Mesothelial cell of epicardium (in vitro differentiated cells): ENCODE measurements around the gene PRSS38. TPM values are rescaled to one million over a fixed set of nuclear protein-coding genes. Genes with fewer than 3 reads are reported as not detected.

ENCODE experiments used
- DNase-seq, 2 experiments: peaks; one replicate each; pipeline ENCODE4 v3.0.0; 2021; ENCODE audit warnings: low spot score in 2 of 2; ENCODE audit not compliant: unreplicated experiment in 2 of 2
- H3K27ac Mint-ChIP-seq: 2 replicates; pipeline ENCODE4 v1.8.0; 2021; ENCODE audit warnings: mixed read lengths
- H3K27me3 Mint-ChIP-seq: 2 replicates; pipeline ENCODE4 v1.8.0; 2021; ENCODE audit warnings: low read depth, mixed read lengths
- H3K36me3 Mint-ChIP-seq: 2 replicates; pipeline ENCODE4 v1.8.0; 2021; ENCODE audit warnings: mixed read lengths
- H3K4me1 Mint-ChIP-seq: 2 replicates; pipeline ENCODE4 v1.8.0; 2021; ENCODE audit warnings: mixed read lengths
- H3K4me3 Mint-ChIP-seq: 2 replicates; pipeline ENCODE4 v1.8.0; 2021; ENCODE audit warnings: mild to moderate bottlenecking, moderate library complexity, mixed read lengths
- H3K9me3 Mint-ChIP-seq: 2 replicates; pipeline ENCODE4 v1.8.0; 2021; ENCODE audit warnings: mixed read lengths
- CTCF ChIP-seq: fragments of 200-600 bp; sonication (generic); IDR thresholded peaks from one replicate; pipeline ENCODE4 v1.5.0; 2021; ENCODE audit warnings: antibody characterized with exemption; ENCODE audit not compliant: unreplicated experiment
- total RNA-seq: library from RNA; stranded (reverse); gene quantifications from 3 replicates; pipeline ENCODE4 v1.2.1, GENCODE V29; 2021

The PRSS38 gene
- total RNA-seq, 1 donor from 2014 or later = not detected

GRCh38 chr1:227797144-227797543, 18.3 kb upstream of the PRSS38 start:
- H3K27ac Mint-ChIP-seq = no peak overlapping the region
- H3K4me1 Mint-ChIP-seq = peaks cover 32% of the 10 kb centered on the region
- H3K4me3 Mint-ChIP-seq = no peak overlapping the region
- no peak for DNase-seq
- TF ChIP-seq CTCF = no peak
- no peaks in the 10 kb centered on the region for H3K36me3 Mint-ChIP-seq
- H3K9me3 Mint-ChIP-seq = no peaks in the 10 kb centered on the region
- peaks cover 12% of the 10 kb centered on the region for H3K27me3 Mint-ChIP-seq

DNA sequence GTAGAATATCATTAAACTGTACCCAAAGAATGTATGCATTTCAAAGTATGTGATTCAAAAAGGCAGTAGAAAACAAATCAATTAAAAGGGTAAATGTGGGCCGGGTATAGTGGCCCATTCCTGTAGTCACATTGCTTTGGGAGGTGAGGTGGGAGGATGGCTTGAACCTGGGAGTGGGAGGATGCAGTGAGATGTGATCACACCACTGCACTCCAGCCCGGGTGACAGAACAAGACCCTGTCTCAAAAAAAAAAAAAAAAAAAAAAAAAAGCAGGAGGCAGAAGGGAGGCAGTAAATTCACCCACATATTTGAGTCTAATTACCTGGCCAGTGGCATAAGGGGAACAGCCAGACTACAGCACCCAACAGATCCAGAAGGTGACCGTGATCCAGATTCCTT, 17.9 kb upstream of the PRSS38 start:
- no peak for TF ChIP-seq CTCF
- Mint-ChIP-seq H3K4me3 (no peak overlapping the region), H3K27me3 (peaks cover 14% of the 10 kb centered on the region), H3K9me3 (no peaks in the 10 kb centered on the region), H3K36me3 (no peaks in the 10 kb centered on the region), H3K4me1 (peaks cover 27% of the 10 kb centered on the region), H3K27ac (no peak overlapping the region)
- DNase-seq = no peak

DNA sequence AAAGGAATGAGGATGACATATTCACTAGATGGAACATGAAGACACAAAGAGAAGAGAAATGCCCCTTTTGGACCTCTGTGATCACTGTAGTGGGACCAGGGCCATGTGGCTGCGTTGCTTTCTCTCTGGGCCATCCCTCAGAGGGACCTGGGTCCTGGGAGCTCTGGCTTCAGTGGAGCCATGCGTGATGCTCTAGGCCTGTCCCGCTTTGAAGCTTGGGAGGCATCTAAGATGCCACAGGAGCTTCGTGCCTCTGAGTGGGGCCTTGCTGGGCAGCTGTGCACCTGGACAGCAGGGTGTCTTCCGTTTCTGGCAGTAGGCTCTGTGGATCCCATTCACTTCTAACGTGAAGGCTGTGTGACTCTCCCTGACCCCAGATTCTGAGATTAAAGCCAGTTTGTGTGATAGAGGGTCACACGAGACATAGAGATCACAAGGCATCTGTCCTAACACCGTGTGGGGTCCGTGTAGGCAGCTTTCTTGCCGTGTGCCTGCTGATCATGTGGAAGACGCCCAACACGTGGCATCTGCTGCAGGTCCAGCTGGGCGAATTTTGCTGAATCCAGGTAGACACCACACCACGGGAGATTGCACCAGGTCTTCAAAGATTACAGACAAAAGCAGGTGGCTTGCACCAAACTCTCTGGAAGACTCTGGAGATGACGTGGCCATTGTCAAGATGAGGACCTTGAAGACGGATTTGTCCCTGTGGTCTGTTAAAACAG, 17.2 kb upstream of the PRSS38 start:
- peaks cover 4% of the 10 kb centered on the region for H3K9me3 Mint-ChIP-seq
- no peak for DNase-seq
- TF ChIP-seq CTCF = no peak
- peaks cover 23% of the 10 kb centered on the region for H3K4me1 Mint-ChIP-seq
- peaks cover 17% of the 10 kb centered on the region for H3K27me3 Mint-ChIP-seq
- H3K27ac Mint-ChIP-seq = no peak overlapping the region
- H3K36me3 Mint-ChIP-seq = no peaks in the 10 kb centered on the region
- no peak overlapping the region for H3K4me3 Mint-ChIP-seq

- Mint-ChIP-seq H3K9me3 (peaks cover 20% of the 10 kb centered on the region), H3K27ac (no peak overlapping the region), H3K4me3 (no peak overlapping the region), H3K4me1 (peaks cover 8% of the 10 kb centered on the region), H3K36me3 (no peaks in the 10 kb centered on the region), H3K27me3 (peaks cover 24% of the 10 kb centered on the region)
- no peak for TF ChIP-seq CTCF
- DNase-seq = no peak
These were observed 15.7 kb upstream of the PRSS38 start for GRCh38 chr1:227799756-227800155.

DNA sequence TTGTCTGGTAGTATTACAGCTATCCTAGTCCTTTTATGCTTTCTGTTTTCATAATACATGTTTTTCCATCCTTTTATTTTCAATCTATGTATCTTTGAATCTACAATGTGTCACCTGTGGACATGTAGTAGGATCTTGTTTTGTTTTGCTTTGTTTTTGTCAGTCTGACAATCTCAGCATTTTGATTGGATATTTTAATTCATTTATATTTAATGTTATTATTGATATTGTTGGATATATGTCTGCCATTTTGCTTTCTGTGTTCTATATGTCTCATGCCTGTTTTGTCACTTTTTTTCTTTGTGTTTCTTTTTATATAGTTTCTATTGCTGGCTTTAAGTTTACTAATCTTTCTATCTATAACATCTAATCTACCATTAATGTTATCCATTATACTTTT, 11.5 kb upstream of the PRSS38 start:
- H3K27me3 Mint-ChIP-seq = peaks cover 26% of the 10 kb centered on the region
- no peak overlapping the region for H3K27ac Mint-ChIP-seq
- H3K4me1 Mint-ChIP-seq = no peaks in the 10 kb centered on the region
- TF ChIP-seq CTCF = no peak
- H3K36me3 Mint-ChIP-seq = no peaks in the 10 kb centered on the region
- no peak overlapping the region for H3K4me3 Mint-ChIP-seq
- peaks cover 35% of the 10 kb centered on the region for H3K9me3 Mint-ChIP-seq
- DNase-seq = no peak
